K562 (cell line): ENCODE measurements around the gene MGST2. TPM values are rescaled to one million over a fixed set of nuclear protein-coding genes. Genes with fewer than 3 reads are reported as not detected.

ENCODE experiments used
- ATAC-seq: fragments of 200-7000 bp; cut with Tn5 transposase; 3 replicates; pipeline ENCODE4 v1.9.1; 2020; ENCODE audit warnings: moderate library complexity
- BruUV-seq: library from RNA; stranded (reverse); fragments of 400-500 nt; replicated peaks from 2 replicates; lab custom pipeline; 2021; lab: Mats Ljungman, UMichigan
- CTCF ChIA-PET: fragments of 300-600 bp; formaldehyde crosslinking; extraction: SDS; loops from one replicate; lab custom pipeline; 2021; ENCODE audit warnings: low intra/inter-chr PET ratio; lab: Yijun Ruan, JAX
- POLR2A ChIA-PET: fragments of 300-600, 350-650 bp; sonication (Branson Sonifier 250); formaldehyde crosslinking; extraction: SDS; loops from one replicate; lab custom pipeline; 2021; ENCODE audit warnings: antibody characterized with exemption, inconsistent platforms; lab: Yijun Ruan, JAX
- DNase-seq, 4 experiments: peaks; one replicate each; pipeline versions ENCODE4 v3.0.0 to v3.0.0-alpha.2; 2011 to 2018; ENCODE audit warnings: low spot score in 3 of 4, mixed read lengths in 3 of 4; ENCODE audit errors: extremely low read depth in 1 of 4
- FAIRE-seq: peaks from 2 replicates; lab custom pipeline; 2011; peaks lifted over from hg19 to GRCh38; lab: Jason Lieb, UNC
- H2AFZ ChIP-seq: 2 replicates; pipeline ENCODE4 v1.6.0; 2011; ENCODE audit warnings: low read depth, low read length, control low read depth, inconsistent platforms
- H3K27ac ChIP-seq: fragments of 200-600 bp; 3 replicates; pipeline ENCODE4 v1.8.0; 2011; ENCODE audit warnings: low read depth, mild to moderate bottlenecking, control low read depth, inconsistent platforms, low read length, moderate library complexity, mixed read lengths; ENCODE audit errors: extremely low read depth
- H3K27me3 ChIP-seq, 2 experiments: fragments of 300-600 bp in 1 of 2; 2 replicates in 1 of 2; 3 replicates in 1 of 2; pipeline versions ENCODE4 v1.6.0 to v1.8.0; 2011; ENCODE audit warnings: inconsistent platforms in 2 of 2, low read length in 2 of 2, mild to moderate bottlenecking in 1 of 2, mixed read lengths in 1 of 2, moderate library complexity in 1 of 2; ENCODE audit not compliant: control insufficient read depth in 2 of 2, insufficient read depth in 2 of 2
- H3K36me3 ChIP-seq: fragments of 300-600 bp; 3 replicates; pipeline ENCODE4 v1.8.0; 2011; ENCODE audit warnings: mild to moderate bottlenecking, low read length, inconsistent platforms; ENCODE audit not compliant: control insufficient read depth, insufficient read depth
- H3K4me1 ChIP-seq, 2 experiments: fragments of 200-600 bp in 1 of 2; replicated peaks in 1 of 2; 2 replicates in 1 of 2; 3 replicates in 1 of 2; pipeline versions ENCODE4 v1.5.1 to v1.8.0; 2011; ENCODE audit warnings: inconsistent platforms in 2 of 2, low read length in 2 of 2, mild to moderate bottlenecking in 1 of 2, mixed read lengths in 1 of 2, moderate library complexity in 1 of 2; ENCODE audit not compliant: control insufficient read depth in 2 of 2, insufficient read depth in 2 of 2
- H3K4me2 ChIP-seq: 2 replicates; pipeline ENCODE4 v1.6.1; 2011; ENCODE audit warnings: low read length, control low read depth, inconsistent platforms, mixed read lengths; ENCODE audit not compliant: insufficient read depth
- H3K4me3 ChIP-seq: fragments of 200-600 bp; sonication (generic), shearing (Covaris generic); 2 replicates; pipeline ENCODE4 v1.5.1; 2016; ENCODE audit warnings: control low read depth, inconsistent platforms
- H3K79me2 ChIP-seq: fragments of 200-600 bp; 3 replicates; pipeline ENCODE4 v1.8.0; 2011; ENCODE audit warnings: low read length, inconsistent platforms; ENCODE audit not compliant: control insufficient read depth, insufficient read depth
- H3K9ac ChIP-seq, 2 experiments: 2 replicates each; pipeline versions ENCODE4 v1.6.0 to v1.6.1; 2011; ENCODE audit warnings: low read depth in 2 of 2, low read length in 2 of 2, control low read depth in 1 of 2, inconsistent platforms in 1 of 2, mild to moderate bottlenecking in 1 of 2, mixed read lengths in 1 of 2; ENCODE audit not compliant: insufficient read depth in 1 of 2
- H3K9me1 ChIP-seq: one replicate; pipeline ENCODE4 v1.6.0; 2011; ENCODE audit warnings: inconsistent platforms, mild to moderate bottlenecking, low read length, moderate library complexity; ENCODE audit not compliant: control insufficient read depth, insufficient read depth
- H3K9me3 ChIP-seq: replicated peaks from 2 replicates; pipeline ENCODE4 v1.5.1; 2011; ENCODE audit warnings: low read depth, low read length, inconsistent platforms; ENCODE audit not compliant: control insufficient read depth, insufficient read depth
- H4K20me1 ChIP-seq: replicated peaks from 2 replicates; pipeline ENCODE4 v1.6.1; 2011; ENCODE audit warnings: low read length, inconsistent platforms, mixed read lengths; ENCODE audit not compliant: control insufficient read depth, insufficient read depth
- POU5F1 ChIP-seq: fragments of 150-350 bp; IDR thresholded peaks from 2 replicates; pipeline ENCODE4 v1.6.1; 2014; ENCODE audit warnings: borderline replicate concordance, low read length, low read depth, mild to moderate bottlenecking; ENCODE audit not compliant: partially characterized antibody
- RAD21 ChIP-seq, 2 experiments: fragments of 250-450 bp in 1 of 2; fragments of 450-650 bp in 1 of 2; sonication (Bioruptor Pico) in 1 of 2; formaldehyde crosslinking in 1 of 2; IDR thresholded peaks in 1 of 2; conservative IDR thresholded peaks in 1 of 2; 2 replicates each; pipeline versions ENCODE4 v1.4.0 to v1.8.0; 2020 to 2022; ENCODE audit warnings: mild to moderate bottlenecking in 2 of 2, moderate library complexity in 1 of 2
- SMC3 ChIP-seq: conservative IDR thresholded peaks from 2 replicates; pipeline ENCODE4 v1.6.1; 2011; ENCODE audit warnings: low read depth, low read length, improper control_type of control experiment; ENCODE audit not compliant: insufficient read depth
- ZBTB8A ChIP-seq: fragments of 450-650 bp; IDR thresholded peaks from 2 replicates; pipeline ENCODE4 v1.6.1; 2018; ENCODE audit warnings: mild to moderate bottlenecking, moderate library complexity; ENCODE audit not compliant: partially characterized antibody
- ZNF583 ChIP-seq: fragments of 250-450 bp; sonication (Bioruptor Pico); IDR thresholded peaks from 2 replicates; pipeline ENCODE4 v1.4.0; 2020
- WGBS: fragments of 100-300 bp; shearing (Covaris generic); methylation state at CpG from one replicate; pipeline ENCODE4 v1.1.6; 2016; ENCODE audit warnings: low coverage, mixed read lengths; ENCODE audit not compliant: insufficient coverage; ENCODE audit errors: missing lambda C conversion rate; 5-methylcytosine and 5-hydroxymethylcytosine counted together
- in situ Hi-C: fragments of 300-500 bp; cut with MboI; formaldehyde crosslinking; loops from 4 replicates; pipeline ENCODE4 v1.15.0; 2018; ENCODE audit warnings: inconsistent platforms, mixed read lengths
- intact Hi-C: fragments of 100-400 bp; cut with micrococcal nuclease; formaldehyde crosslinking; loops from 2 replicates; pipeline ENCODE4 v1.14.2; 2022
- polyA plus RNA-seq, 8 experiments: library from polyadenylated mRNA; depleted of rRNA in 4 of 8; stranded (reverse) in 5 of 8; unstranded in 3 of 8; fragments of >200 nt; fragmentation: Nextera tagmentation in 2 of 8; fragmentation: Illumina TruSeq in 1 of 8; extraction: Ambion mirVana in 2 of 8; extraction: Trizol in 1 of 8; gene quantifications; 2 replicates each; pipeline versions ENCODE4 v1.2.1 to v1.2.3, GENCODE V29; 2011 to 2014; ENCODE audit warnings: inconsistent platforms in 1 of 8, missing spikeins in 1 of 8
- total RNA-seq, 7 experiments: library from RNA; depleted of rRNA in 6 of 7; stranded (reverse); fragments of >200 nt in 6 of 7; fragmentation: Illumina TruSeq in 2 of 7; extraction: Trizol in 2 of 7; gene quantifications; 2 replicates each; pipeline versions ENCODE4 v1.2.1 to v1.2.3, GENCODE V29; 2011 to 2021; ENCODE audit warnings: low replicate concordance in 1 of 7
- TF ChIP-seq, protein P1 (sequence below), 3 experiments: IDR thresholded peaks in 2 of 3; conservative IDR thresholded peaks in 1 of 3; 2 replicates each; pipeline ENCODE4 v1.5.1; 2011 to 2012; ENCODE audit warnings: low read length in 3 of 3, mild to moderate bottlenecking in 3 of 3, control low read depth in 2 of 3, improper control_type of control experiment in 1 of 3, inconsistent platforms in 1 of 3, low read depth in 1 of 3, mixed read lengths in 1 of 3, moderate library complexity in 1 of 3; ENCODE audit not compliant: insufficient read depth in 2 of 3

Gene MGST2
- total and polyA plus RNA-seq, 9 of the 15 experiments (the other 6 are each of a cell fraction or from before 2014, with no cell fraction given) = 38.7 to 115 (median 84.6) TPM

DNA sequence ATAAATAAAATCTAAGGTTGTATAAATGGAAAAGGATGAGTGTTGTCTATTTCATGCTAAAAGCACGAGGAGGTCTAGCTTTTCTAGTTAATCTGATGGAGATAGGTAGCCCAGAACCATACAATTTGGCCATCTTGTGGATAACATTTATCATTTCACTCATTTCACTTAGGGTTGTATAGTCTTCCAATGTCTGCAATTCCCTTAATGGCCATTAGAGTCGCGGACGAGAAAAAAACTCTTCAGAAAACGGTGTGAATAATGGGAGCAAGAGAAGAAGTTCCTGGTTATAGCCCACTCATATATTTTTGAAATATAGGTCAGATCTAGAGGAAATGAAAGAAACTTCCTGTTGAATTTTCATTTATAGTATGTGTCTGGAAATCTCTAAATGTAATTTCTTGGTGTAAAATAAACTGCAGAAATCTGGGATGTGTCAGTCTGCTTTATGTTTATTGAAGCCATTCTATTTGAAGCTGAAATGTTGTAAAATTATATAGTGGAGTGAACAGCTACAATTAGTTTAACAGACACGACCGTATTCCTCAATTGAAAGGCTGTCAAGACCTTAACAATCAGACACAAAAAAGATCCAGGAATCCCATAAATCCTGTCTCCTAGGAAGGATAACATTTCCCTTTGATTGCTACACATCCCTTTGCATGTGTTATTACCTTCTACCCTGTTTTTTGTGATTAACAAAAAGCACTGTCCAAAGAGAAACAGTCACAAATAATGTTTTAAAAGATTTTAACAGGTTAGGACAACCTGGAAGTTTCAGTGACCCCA, 47.7 kb upstream of the MGST2 start (continued):
- 0 out of 4 replicates have a peak, but pooled peaks of 1 of the 2 experiments have one; percentile 6 for TF ChIP-seq RAD21 (CRISPR knock-in tag; conservative IDR thresholded peaks at IDR 0.05 in 1 of 2, IDR thresholded peaks at IDR 0.05 in 1 of 2)

- no peak overlapping the region for H2AFZ ChIP-seq
- peak; percentile 92 for ATAC-seq
- no peaks in the 10 kb centered on the region for H3K79me2 ChIP-seq
- no peaks in the 10 kb centered on the region for H3K9me1 ChIP-seq
- in situ Hi-C loops (no loop called here), intact Hi-C loops (no loop called here)
- H3K9me3 ChIP-seq = no peaks in the 10 kb centered on the region
- H3K27me3 ChIP-seq = peaks cover 4 to 5% of the 10 kb centered on the region in 2 experiments; a peak in 3 of 5 replicates
- no peak overlapping the region for H3K9ac ChIP-seq
- FAIRE-seq = peak; percentile 82
- WGBS = 19% methylated on average over 5 of the region's 5 CpGs
- peak in 2 of 4 experiments; percentile 18 to 37 for DNase-seq
- TF ChIP-seq RAD21 (CRISPR knock-in tag; conservative IDR thresholded peaks at IDR 0.05 in 1 of 2, IDR thresholded peaks at IDR 0.05 in 1 of 2) (peak; percentile 17 to 51), ZNF583 (no peak), ZBTB8A (no peak), SMC3 (0 out of 2 replicates have a peak, but pooled peaks have one; percentile 23), POU5F1 (no peak)
- TF ChIP-seq, protein P1, sequence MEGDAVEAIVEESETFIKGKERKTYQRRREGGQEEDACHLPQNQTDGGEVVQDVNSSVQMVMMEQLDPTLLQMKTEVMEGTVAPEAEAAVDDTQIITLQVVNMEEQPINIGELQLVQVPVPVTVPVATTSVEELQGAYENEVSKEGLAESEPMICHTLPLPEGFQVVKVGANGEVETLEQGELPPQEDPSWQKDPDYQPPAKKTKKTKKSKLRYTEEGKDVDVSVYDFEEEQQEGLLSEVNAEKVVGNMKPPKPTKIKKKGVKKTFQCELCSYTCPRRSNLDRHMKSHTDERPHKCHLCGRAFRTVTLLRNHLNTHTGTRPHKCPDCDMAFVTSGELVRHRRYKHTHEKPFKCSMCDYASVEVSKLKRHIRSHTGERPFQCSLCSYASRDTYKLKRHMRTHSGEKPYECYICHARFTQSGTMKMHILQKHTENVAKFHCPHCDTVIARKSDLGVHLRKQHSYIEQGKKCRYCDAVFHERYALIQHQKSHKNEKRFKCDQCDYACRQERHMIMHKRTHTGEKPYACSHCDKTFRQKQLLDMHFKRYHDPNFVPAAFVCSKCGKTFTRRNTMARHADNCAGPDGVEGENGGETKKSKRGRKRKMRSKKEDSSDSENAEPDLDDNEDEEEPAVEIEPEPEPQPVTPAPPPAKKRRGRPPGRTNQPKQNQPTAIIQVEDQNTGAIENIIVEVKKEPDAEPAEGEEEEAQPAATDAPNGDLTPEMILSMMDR (IDR thresholded peaks at IDR 0.05 in 2 of 3, conservative IDR thresholded peaks at IDR 0.05 in 1 of 3; ENCODE audit: insufficient read depth in 2 of 3, low read depth in 1 of 3, low read length in 3 of 3) = peak; percentile 55 to 59 (median 59); a peak in 5 of 6 replicates
- BruUV-seq = no TSS peak
- H4K20me1 ChIP-seq = no peaks in the 10 kb centered on the region
- no peaks in the 10 kb centered on the region for H3K36me3 ChIP-seq
- H3K4me2 ChIP-seq = no peak overlapping the region
- H3K4me1 ChIP-seq = no peaks in the 10 kb centered on the region
- no peak overlapping the region for H3K4me3 ChIP-seq
- H3K27ac ChIP-seq = no peak overlapping the region
- POLR2A ChIA-PET = no interaction called here
- CTCF ChIA-PET = no interaction called here
Observed at GRCh38 chr4:139619644-139620043, 46.0 kb upstream of the MGST2 start.
